Measurements from ENCODE around the gene CDT1.

The CDT1 gene

DNA sequence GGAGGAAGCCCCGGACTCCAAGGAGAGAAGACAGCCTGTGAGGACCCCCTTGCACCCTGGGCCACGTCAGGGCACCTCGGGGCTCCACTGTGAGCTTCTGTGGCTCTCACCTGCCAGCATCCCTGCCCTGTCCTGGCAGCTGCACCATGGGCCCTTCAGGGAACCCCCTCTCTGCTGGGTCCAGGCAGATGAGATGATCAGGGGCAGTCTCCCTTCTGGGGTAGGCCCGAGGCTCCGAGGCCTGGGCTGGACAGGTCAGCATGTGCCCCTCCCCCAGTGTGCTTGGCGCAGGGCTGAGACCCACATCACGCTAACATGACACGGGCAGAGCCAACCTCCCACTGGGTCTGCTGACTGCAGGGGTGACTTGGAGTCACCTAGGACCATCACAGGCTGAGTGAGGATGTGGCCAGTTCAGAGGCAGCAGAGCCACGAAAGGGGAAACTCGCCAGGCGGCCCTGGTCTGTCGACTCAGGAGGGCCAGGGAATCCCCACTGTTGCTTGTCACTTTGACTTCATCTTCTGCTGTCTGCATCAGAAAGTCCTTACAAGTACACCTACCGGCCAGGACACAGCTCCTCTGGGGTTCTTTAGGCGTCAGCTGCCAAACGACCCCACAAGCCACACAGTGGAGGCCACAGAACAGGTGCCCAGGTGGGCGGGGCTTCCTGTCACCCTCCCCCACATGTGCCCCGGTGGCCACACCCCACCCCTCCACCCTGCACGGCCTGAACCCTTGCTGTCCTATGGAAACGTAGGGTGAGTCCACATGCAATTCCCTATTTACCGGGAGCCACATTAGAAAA, 50.9 kb downstream of the CDT1 start:
- Histone ChIP-seq H3K4me1 (ENCODE audit: control insufficient read depth, insufficient read depth, low read depth, low read length) (peaks cover 20% of the 10 kb centered on the region), H2BK120ac (ENCODE audit: low read depth, low read length) (no peak overlapping the region), H2AFZ (ENCODE audit: low read depth, low read length) (no peak overlapping the region), H3K27ac (ENCODE audit: low read length, poor library complexity, severe bottlenecking) (no peak overlapping the region), H2BK12ac (ENCODE audit: low read length in 2 of 2) (no peak overlapping the region), H2BK15ac (ENCODE audit: low read depth, poor library complexity, severe bottlenecking) (no peak overlapping the region), H3K4ac (ENCODE audit: low read depth in 1 of 2, low read length in 2 of 2) (no peak overlapping the region), H4K8ac (ENCODE audit: low read length) (no peak overlapping the region), H3K9me3 (ENCODE audit: control insufficient read depth, low read length) (no peaks in the 10 kb centered on the region), H3K36me3 (ENCODE audit: control insufficient read depth in 1 of 2, insufficient read depth in 2 of 2, low read depth in 1 of 2, low read length in 2 of 2) (peaks cover 24 to 49% of the 10 kb centered on the region in 2 experiments), H2AK5ac (ENCODE audit: low read length, severe bottlenecking) (no peak overlapping the region), H3K4me2 (ENCODE audit: low read length, poor library complexity, severe bottlenecking) (no peak overlapping the region), H3K23ac (ENCODE audit: low read length in 2 of 2) (no peak overlapping the region), H4K91ac (ENCODE audit: low read length) (no peak overlapping the region), H3K4me3 (ENCODE audit: insufficient read depth in 1 of 2, low read depth in 1 of 2, low read length in 2 of 2) (no peak overlapping the region), H2BK5ac (ENCODE audit: low read depth, low read length, poor library complexity, severe bottlenecking) (no peak overlapping the region), H3K79me1 (replicated peaks; ENCODE audit: low read length, poor library complexity, severe bottlenecking) (peaks cover 52% of the 10 kb centered on the region), H3K9ac (ENCODE audit: low read length) (no peak overlapping the region), H3K27me3 (ENCODE audit: control insufficient read depth in 1 of 2, insufficient read depth in 1 of 2, low read length in 2 of 2) (no peaks in the 10 kb centered on the region), H3K18ac (ENCODE audit: low read depth in 1 of 2, low read length in 2 of 2) (no peak overlapping the region), H3K14ac (ENCODE audit: low read length in 2 of 2) (no peak overlapping the region)
- 89% methylated on average over 20 of the region's 20 CpGs for WGBS
- DNase-seq = no peak

DNA sequence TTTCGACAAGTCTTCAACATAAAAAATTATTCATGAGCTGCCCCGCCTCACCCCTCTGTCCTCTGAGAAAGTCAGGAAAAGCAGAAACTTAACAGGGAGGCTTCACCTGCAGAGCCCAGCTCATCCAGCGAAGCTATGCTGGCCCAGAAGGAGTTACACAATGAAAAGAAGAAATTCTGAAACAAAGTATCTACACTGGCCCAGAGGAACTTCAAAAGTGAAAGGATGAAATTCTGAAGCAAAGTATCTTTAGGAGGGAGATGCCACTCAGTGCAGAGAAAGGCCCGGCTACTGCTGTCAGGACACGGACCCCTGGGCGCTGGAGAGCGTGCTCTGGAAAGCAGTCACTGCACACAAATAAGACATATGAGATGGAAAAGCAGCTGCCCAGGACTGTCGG, 51.6 kb downstream of the CDT1 start:
- H3K4ac ChIP-seq (ENCODE audit: low read depth in 1 of 2, low read length in 2 of 2) = no peak overlapping the region
- H2AK5ac ChIP-seq (ENCODE audit: low read length, severe bottlenecking) = no peak overlapping the region
- no peaks in the 10 kb centered on the region for H3K9me3 ChIP-seq (ENCODE audit: control insufficient read depth, low read length)
- WGBS = 98% methylated on average over 7 of the region's 8 CpGs
- peaks cover 25 to 49% of the 10 kb centered on the region in 2 experiments for H3K36me3 ChIP-seq (ENCODE audit: control insufficient read depth in 1 of 2, insufficient read depth in 2 of 2, low read depth in 1 of 2, low read length in 2 of 2)
- H2BK12ac ChIP-seq (ENCODE audit: low read length in 2 of 2) = no peak overlapping the region
- no peak overlapping the region for H3K27ac ChIP-seq (ENCODE audit: low read length, poor library complexity, severe bottlenecking)
- H3K4me3 ChIP-seq (ENCODE audit: insufficient read depth in 1 of 2, low read depth in 1 of 2, low read length in 2 of 2) = no peak overlapping the region
- H2BK15ac ChIP-seq (ENCODE audit: low read depth, poor library complexity, severe bottlenecking) = no peak overlapping the region
- H2BK120ac ChIP-seq (ENCODE audit: low read depth, low read length) = no peak overlapping the region
- H3K23ac ChIP-seq (ENCODE audit: low read length in 2 of 2) = no peak overlapping the region
- H3K9ac ChIP-seq (ENCODE audit: low read length) = peak overlapping the region; percentile 84
- H3K4me2 ChIP-seq (ENCODE audit: low read length, poor library complexity, severe bottlenecking) = no peak overlapping the region
- no peak overlapping the region for H2BK5ac ChIP-seq (ENCODE audit: low read depth, low read length, poor library complexity, severe bottlenecking)
- no peak overlapping the region for H3K14ac ChIP-seq (ENCODE audit: low read length in 2 of 2)
- no peak overlapping the region for H3K18ac ChIP-seq (ENCODE audit: low read depth in 1 of 2, low read length in 2 of 2)
- H4K91ac ChIP-seq (ENCODE audit: low read length) = no peak overlapping the region
- DNase-seq = no peak
- peaks cover 54% of the 10 kb centered on the region for H3K79me1 ChIP-seq (replicated peaks; ENCODE audit: low read length, poor library complexity, severe bottlenecking)
- no peak overlapping the region for H4K8ac ChIP-seq (ENCODE audit: low read length)
- no peak overlapping the region for H2AFZ ChIP-seq (ENCODE audit: low read depth, low read length)
- no peaks in the 10 kb centered on the region for H3K27me3 ChIP-seq (ENCODE audit: control insufficient read depth in 1 of 2, insufficient read depth in 1 of 2, low read length in 2 of 2)
- H3K4me1 ChIP-seq (ENCODE audit: control insufficient read depth, insufficient read depth, low read depth, low read length) = peaks cover 20% of the 10 kb centered on the region

DNA sequence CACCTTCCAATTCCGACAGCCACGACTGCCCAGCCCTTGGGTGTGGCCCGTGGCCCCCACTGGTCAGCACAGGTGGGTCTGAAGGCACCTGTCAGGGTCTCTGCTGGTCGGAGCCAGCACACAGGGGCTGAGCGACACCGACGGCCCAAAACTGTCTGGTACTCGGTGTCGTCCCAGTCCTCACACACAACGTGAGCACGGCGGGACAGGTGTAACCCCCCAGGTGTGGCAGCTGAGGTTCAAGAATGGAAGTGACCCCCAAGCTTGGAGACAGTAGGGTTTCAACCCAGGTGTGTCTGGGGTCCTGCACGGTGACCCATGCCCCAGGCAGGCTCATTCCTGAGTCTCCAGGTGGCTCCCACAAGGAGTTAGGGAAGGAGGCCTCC, 52.1 kb downstream of the CDT1 start:
- H2BK15ac ChIP-seq (ENCODE audit: low read depth, poor library complexity, severe bottlenecking) = no peak overlapping the region
- peaks cover 25 to 49% of the 10 kb centered on the region in 2 experiments for H3K36me3 ChIP-seq (ENCODE audit: control insufficient read depth in 1 of 2, insufficient read depth in 2 of 2, low read depth in 1 of 2, low read length in 2 of 2)
- no peak overlapping the region for H2AK5ac ChIP-seq (ENCODE audit: low read length, severe bottlenecking)
- peak overlapping the region; percentile 58 for H3K4me2 ChIP-seq (ENCODE audit: low read length, poor library complexity, severe bottlenecking)
- no peak for DNase-seq
- H4K8ac ChIP-seq (ENCODE audit: low read length) = no peak overlapping the region
- no peaks in the 10 kb centered on the region for H3K9me3 ChIP-seq (ENCODE audit: control insufficient read depth, low read length)
- H3K4me3 ChIP-seq (ENCODE audit: insufficient read depth in 1 of 2, low read depth in 1 of 2, low read length in 2 of 2) = peak overlapping the region; percentile 84 to 89
- H2AFZ ChIP-seq (ENCODE audit: low read depth, low read length) = no peak overlapping the region
- H3K4me1 ChIP-seq (ENCODE audit: control insufficient read depth, insufficient read depth, low read depth, low read length) = peaks cover 20% of the 10 kb centered on the region
- 92% methylated on average over 13 of the region's 13 CpGs for WGBS
- H2BK12ac ChIP-seq (ENCODE audit: low read length in 2 of 2) = no peak overlapping the region
- peaks cover 54% of the 10 kb centered on the region for H3K79me1 ChIP-seq (replicated peaks; ENCODE audit: low read length, poor library complexity, severe bottlenecking)
- H3K23ac ChIP-seq (ENCODE audit: low read length in 2 of 2) = no peak overlapping the region
- no peak overlapping the region for H3K27ac ChIP-seq (ENCODE audit: low read length, poor library complexity, severe bottlenecking)
- no peak overlapping the region for H2BK5ac ChIP-seq (ENCODE audit: low read depth, low read length, poor library complexity, severe bottlenecking)
- no peak overlapping the region for H3K18ac ChIP-seq (ENCODE audit: low read depth in 1 of 2, low read length in 2 of 2)
- no peak overlapping the region for H4K91ac ChIP-seq (ENCODE audit: low read length)
- H3K4ac ChIP-seq (ENCODE audit: low read depth in 1 of 2, low read length in 2 of 2) = no peak overlapping the region
- H3K14ac ChIP-seq (ENCODE audit: low read length in 2 of 2) = peak overlapping the region in 1 of 2 experiments; percentile 96
- peak overlapping the region; percentile 84 for H3K9ac ChIP-seq (ENCODE audit: low read length)
- H3K27me3 ChIP-seq (ENCODE audit: control insufficient read depth in 1 of 2, insufficient read depth in 1 of 2, low read length in 2 of 2) = no peaks in the 10 kb centered on the region
- no peak overlapping the region for H2BK120ac ChIP-seq (ENCODE audit: low read depth, low read length)

DNA sequence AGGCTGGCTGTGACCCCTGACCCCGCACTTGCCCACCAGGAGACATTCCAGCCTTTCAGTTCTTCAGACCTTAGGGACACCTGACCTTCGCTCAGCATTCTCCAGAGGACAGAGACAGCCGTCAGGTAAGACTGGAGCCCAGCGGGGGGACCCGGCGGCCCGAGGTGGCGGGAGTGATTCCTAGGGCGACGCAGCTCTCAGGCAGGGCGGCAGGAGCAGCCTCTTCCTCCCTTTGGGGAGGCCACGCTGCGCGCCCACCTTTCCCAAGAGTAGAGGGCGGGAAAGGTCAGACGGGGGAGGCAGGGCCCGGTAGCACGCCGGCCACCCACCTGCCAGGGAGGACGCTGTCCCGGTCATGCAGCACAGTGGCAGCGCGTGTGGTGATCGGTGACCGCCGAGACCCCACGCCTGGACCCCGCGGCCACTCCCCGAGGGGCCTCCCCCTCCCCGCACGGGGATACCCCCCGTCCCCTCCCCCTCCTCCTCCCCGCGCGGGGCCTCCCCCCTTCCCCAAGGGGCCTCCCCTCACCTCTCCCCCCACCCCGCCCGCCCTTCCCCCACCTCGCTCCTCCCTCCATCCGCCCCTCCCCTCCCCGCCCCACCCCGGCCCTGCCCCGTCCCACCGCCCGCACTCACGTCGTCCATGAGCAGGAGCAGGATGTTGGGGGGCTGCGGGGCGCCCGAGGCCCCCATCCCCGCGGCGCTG, 52.7 kb downstream of the CDT1 start:
- peak overlapping the region in 1 of 2 experiments; percentile 54 for H3K4ac ChIP-seq (ENCODE audit: low read depth in 1 of 2, low read length in 2 of 2)

More for the DNA sequence above, 52.7 kb downstream of the CDT1 start:
- H2BK5ac ChIP-seq (ENCODE audit: low read depth, low read length, poor library complexity, severe bottlenecking) = no peak overlapping the region
- peaks cover 30 to 49% of the 10 kb centered on the region in 2 experiments for H3K36me3 ChIP-seq (ENCODE audit: control insufficient read depth in 1 of 2, insufficient read depth in 2 of 2, low read depth in 1 of 2, low read length in 2 of 2)
- H3K9ac ChIP-seq (ENCODE audit: low read length) = peak overlapping the region; percentile 84
- H2BK120ac ChIP-seq (ENCODE audit: low read depth, low read length) = no peak overlapping the region
- H3K9me3 ChIP-seq (ENCODE audit: control insufficient read depth, low read length) = no peaks in the 10 kb centered on the region
- peak overlapping the region; percentile 49 to 89 for H3K18ac ChIP-seq (ENCODE audit: low read depth in 1 of 2, low read length in 2 of 2)
- H3K27ac ChIP-seq (ENCODE audit: low read length, poor library complexity, severe bottlenecking) = no peak overlapping the region
- peaks cover 20% of the 10 kb centered on the region for H3K4me1 ChIP-seq (ENCODE audit: control insufficient read depth, insufficient read depth, low read depth, low read length)
- no peak overlapping the region for H2BK12ac ChIP-seq (ENCODE audit: low read length in 2 of 2)
- H3K79me1 ChIP-seq (replicated peaks; ENCODE audit: low read length, poor library complexity, severe bottlenecking) = peaks cover 50% of the 10 kb centered on the region
- H3K14ac ChIP-seq (ENCODE audit: low read length in 2 of 2) = peak overlapping the region in 1 of 2 experiments; percentile 96
- peak overlapping the region; percentile 84 to 89 for H3K4me3 ChIP-seq (ENCODE audit: insufficient read depth in 1 of 2, low read depth in 1 of 2, low read length in 2 of 2)
- H4K91ac ChIP-seq (ENCODE audit: low read length) = peak overlapping the region; percentile 71
- peak overlapping the region; percentile 63 for H2BK15ac ChIP-seq (ENCODE audit: low read depth, poor library complexity, severe bottlenecking)
- H2AK5ac ChIP-seq (ENCODE audit: low read length, severe bottlenecking) = no peak overlapping the region
- H3K4me2 ChIP-seq (ENCODE audit: low read length, poor library complexity, severe bottlenecking) = peak overlapping the region; percentile 58
- 16% methylated on average over 14 of the region's 53 CpGs for WGBS
- H3K23ac ChIP-seq (ENCODE audit: low read length in 2 of 2) = peak overlapping the region in 1 of 2 experiments; percentile 79
- no peak for DNase-seq
- H4K8ac ChIP-seq (ENCODE audit: low read length) = no peak overlapping the region
- peak overlapping the region; percentile 66 for H2AFZ ChIP-seq (ENCODE audit: low read depth, low read length)
- H3K27me3 ChIP-seq (ENCODE audit: control insufficient read depth in 1 of 2, insufficient read depth in 1 of 2, low read length in 2 of 2) = no peaks in the 10 kb centered on the region

Data from mesenchymal stem cell (in vitro differentiated cells and primary cell).